Activated CD8-positive, alpha-beta memory T cell treated with anti-CD3 and anti-CD28 coated beads, Interleukin-2, amount 50 U/mL, for 1 hour (primary cell): Measurements from ENCODE around the gene HGS.

ENCODE experiments used
- DNase-seq: peaks from one replicate; pipeline ENCODE4 v3.0.0-alpha.2; 2020; ENCODE audit errors: extremely low read depth

Gene HGS

GRCh38 chr17:81705518-81706231 lies 21.9 kb downstream of the HGS start:
- DNase-seq, result no peak

GRCh38 chr17:81706232-81706611 lies 22.4 kb downstream of the HGS start:
- DNase-seq, result no peak

GRCh38 chr17:81706757-81707624 lies 23.2 kb downstream of the HGS start:
- no peak for DNase-seq

GRCh38 chr17:81707725-81708646 lies 24.2 kb downstream of the HGS start:
- no peak for DNase-seq

GRCh38 chr17:81708739-81709185 lies 25.0 kb downstream of the HGS start:
- DNase-seq, result no peak

GRCh38 chr17:81710514-81711308 lies 26.9 kb downstream of the HGS start:
- no peak for DNase-seq

- DNase-seq, result no peak
Observed at GRCh38 chr17:81711814-81712467, 28.1 kb downstream of the HGS start, which contains the start of gene SLC25A10. TSS of gene SLC25A10 (plus strand) at chr17:81712284. CDS start at chr17:81712427, 143 bp downstream.

- no peak for DNase-seq
Observed at GRCh38 chr17:81712468-81713003, 28.7 kb downstream of the HGS start.

- DNase-seq, result no peak
Observed at GRCh38 chr17:81713004-81713555, 29.3 kb downstream of the HGS start.

- DNase-seq, result no peak
Observed at GRCh38 chr17:81713556-81714411, 30.0 kb downstream of the HGS start.

- no peak for DNase-seq
Observed at GRCh38 chr17:81714412-81715106, 30.7 kb downstream of the HGS start.

- DNase-seq, result no peak
Observed at GRCh38 chr17:81715107-81715871, 31.5 kb downstream of the HGS start.

- DNase-seq, result no peak
Observed at GRCh38 chr17:81715872-81716673, 32.3 kb downstream of the HGS start.

- no peak for DNase-seq
Observed at GRCh38 chr17:81716674-81716996, 32.8 kb downstream of the HGS start.

GRCh38 chr17:81717049-81717765 lies 33.4 kb downstream of the HGS start:
- DNase-seq, result no peak

- DNase-seq, result no peak
Observed at GRCh38 chr17:81717766-81718089, 33.9 kb downstream of the HGS start.
